Adipose tissue (tissue), 3 donors: ENCODE results near the gene CHST2. TPM values are rescaled to one million over a fixed set of nuclear protein-coding genes. Genes with fewer than 3 reads are reported as not detected.

Source experiments
- polyA plus RNA-seq, 3 donors: library from polyadenylated mRNA; stranded (reverse); fragments of 200-250 nt; gene quantifications; one replicate each; pipeline ENCODE4 v1.2.3, GENCODE V29; 2013
- donor health status: healthy with polysubstance abuse.
- donor health status: Bipolar disorder and iron deficiency.
- donor health status: healthy.

CHST2 gene
- polyA plus RNA-seq, 3 donors: 0.94 to 11.6 (median 4.6) TPM

Other genes starting within 250 kb of the CHST2 start
- gene PCOLCE2, start 230.7 kb upstream of the CHST2 start, polyA plus RNA-seq: 100 to 1,000 TPM in 2 of 3 donors, 1 to 10 TPM in 1; 8.0 to 132 (median 114) TPM
- gene PAQR9, start 156.1 kb upstream of the CHST2 start, polyA plus RNA-seq: under 1 TPM in 2 of 3 donors, not detected in 1; 0.06 to 0.13 TPM
- gene U2SURP, start 118.2 kb upstream of the CHST2 start, polyA plus RNA-seq: 10 to 100 TPM; 16.0 to 25.9 (median 25.1) TPM